Epithelial cell of esophagus (primary cell): ENCODE data around the gene COQ8A.
"Not testable (repeated sequence)": the region's sequence is repeated elsewhere in the genome, so short reads cannot be mapped to it uniquely, and the experiment has no call there.

ENCODE experiments used
- DNase-seq: peaks from one replicate; pipeline ENCODE4 v3.0.0; 2010; ENCODE audit warnings: low read depth
- H3K4me3 ChIP-seq: 2 replicates; pipeline ENCODE4 v1.5.1; 2011; ENCODE audit warnings: mild to moderate bottlenecking, low read length, control low read depth
- TF ChIP-seq, protein P1 (sequence below): IDR thresholded peaks from 2 replicates; pipeline ENCODE4 v1.5.1; 2011; ENCODE audit warnings: low read depth, mild to moderate bottlenecking, low read length, control low read depth, inconsistent platforms; ENCODE audit not compliant: insufficient read depth; ENCODE audit errors: missing control alignments

COQ8A gene

GRCh38 chr1:226920446-226920894 is 19.6 kb upstream of the COQ8A start:
- no peak for DNase-seq
- TF ChIP-seq, protein P1, sequence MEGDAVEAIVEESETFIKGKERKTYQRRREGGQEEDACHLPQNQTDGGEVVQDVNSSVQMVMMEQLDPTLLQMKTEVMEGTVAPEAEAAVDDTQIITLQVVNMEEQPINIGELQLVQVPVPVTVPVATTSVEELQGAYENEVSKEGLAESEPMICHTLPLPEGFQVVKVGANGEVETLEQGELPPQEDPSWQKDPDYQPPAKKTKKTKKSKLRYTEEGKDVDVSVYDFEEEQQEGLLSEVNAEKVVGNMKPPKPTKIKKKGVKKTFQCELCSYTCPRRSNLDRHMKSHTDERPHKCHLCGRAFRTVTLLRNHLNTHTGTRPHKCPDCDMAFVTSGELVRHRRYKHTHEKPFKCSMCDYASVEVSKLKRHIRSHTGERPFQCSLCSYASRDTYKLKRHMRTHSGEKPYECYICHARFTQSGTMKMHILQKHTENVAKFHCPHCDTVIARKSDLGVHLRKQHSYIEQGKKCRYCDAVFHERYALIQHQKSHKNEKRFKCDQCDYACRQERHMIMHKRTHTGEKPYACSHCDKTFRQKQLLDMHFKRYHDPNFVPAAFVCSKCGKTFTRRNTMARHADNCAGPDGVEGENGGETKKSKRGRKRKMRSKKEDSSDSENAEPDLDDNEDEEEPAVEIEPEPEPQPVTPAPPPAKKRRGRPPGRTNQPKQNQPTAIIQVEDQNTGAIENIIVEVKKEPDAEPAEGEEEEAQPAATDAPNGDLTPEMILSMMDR = no peak
- H3K4me3 ChIP-seq = no peak overlapping the region

GRCh38 chr1:226921504-226921903 is 18.6 kb upstream of the COQ8A start:
- TF ChIP-seq, protein P1 = no peak
- DNase-seq = no peak
- H3K4me3 ChIP-seq = no peak overlapping the region

DNA sequence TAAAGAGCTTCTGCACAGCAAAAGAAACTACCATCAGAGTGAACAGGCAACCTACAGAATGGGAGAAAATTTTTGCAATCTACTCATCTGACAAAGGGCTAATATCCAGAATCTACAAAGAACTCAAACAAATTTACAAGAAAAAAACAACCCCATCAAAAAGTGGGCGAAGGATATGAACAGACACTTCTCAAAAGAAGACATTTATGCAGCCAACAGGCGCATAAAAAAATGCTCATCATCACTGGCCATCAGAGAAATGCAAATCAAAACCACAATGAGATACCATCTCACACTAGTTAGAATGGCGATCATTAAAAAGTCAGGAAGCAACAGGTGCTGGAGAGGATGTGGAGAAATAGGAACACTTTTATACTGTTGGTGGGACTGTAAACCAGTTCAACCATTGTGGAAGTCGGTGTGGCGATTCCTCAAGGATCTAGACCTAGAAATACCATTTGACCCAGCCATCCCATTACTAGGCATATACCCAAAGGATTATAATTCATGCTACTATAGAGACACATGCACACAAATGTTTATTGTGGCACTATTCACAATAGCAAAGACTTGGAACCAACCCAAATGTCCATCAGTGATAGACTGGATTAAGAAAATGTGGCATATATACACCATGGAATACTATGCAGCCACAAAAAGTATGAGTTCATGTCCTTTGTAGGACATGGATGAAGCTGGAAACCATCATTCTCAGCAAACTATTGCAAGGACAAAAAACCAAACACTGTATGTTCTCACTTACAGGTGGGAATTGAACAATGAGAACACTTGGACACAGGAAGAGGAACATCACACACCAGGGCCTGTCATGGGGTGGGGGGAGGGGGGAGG is 10.6 kb upstream of the COQ8A start:
- not testable (repeated sequence) for DNase-seq, H3K4me3 ChIP-seq

GRCh38 chr1:226934483-226935237 is 5.4 kb upstream of the COQ8A start:
- TF ChIP-seq, protein P1 = no peak
- DNase-seq = no peak
- H3K4me3 ChIP-seq = no peak overlapping the region

- TF ChIP-seq, protein P1 = no peak
- no peak overlapping the region for H3K4me3 ChIP-seq
- no peak for DNase-seq
Measured at GRCh38 chr1:226937940-226938725, 2.0 kb upstream of the COQ8A start.

- H3K4me3 ChIP-seq = peak overlapping the region; percentile 67
- peak; percentile 56 for DNase-seq
- TF ChIP-seq, protein P1 = no peak
Measured at GRCh38 chr1:226938903-226939437, 1.1 kb upstream of the COQ8A start.
